Trophoblast cell (in vitro differentiated cells and primary cell): ENCODE data around the gene CACNA1D.

Experiments used
- DNase-seq, 2 donors: peaks; one replicate each; pipeline ENCODE4 v3.0.0-alpha.2; 2016
- H2AFZ ChIP-seq: 2 replicates; pipeline ENCODE4 v1.6.1; 2013; ENCODE audit warnings: low read length, moderate library complexity, mild to moderate bottlenecking; ENCODE audit not compliant: insufficient read depth, poor library complexity
- H2AK5ac ChIP-seq: 2 replicates; pipeline ENCODE4 v1.6.1; 2013; ENCODE audit warnings: mild to moderate bottlenecking, low read length
- H2BK120ac ChIP-seq: 2 replicates; pipeline ENCODE4 v1.6.1; 2013; ENCODE audit warnings: low read length, mild to moderate bottlenecking, moderate library complexity; ENCODE audit not compliant: insufficient read depth, poor library complexity
- H2BK12ac ChIP-seq: 2 replicates; pipeline ENCODE4 v1.6.1; 2013; ENCODE audit warnings: mild to moderate bottlenecking, low read length, moderate library complexity
- H2BK5ac ChIP-seq: 2 replicates; pipeline ENCODE4 v1.6.1; 2013; ENCODE audit warnings: low read length, low read depth, moderate library complexity, mild to moderate bottlenecking; ENCODE audit not compliant: poor library complexity
- H3K14ac ChIP-seq: 2 replicates; pipeline ENCODE4 v1.6.1; 2013; ENCODE audit warnings: mild to moderate bottlenecking, low read length
- H3K18ac ChIP-seq: 2 replicates; pipeline ENCODE4 v1.6.1; 2013; ENCODE audit warnings: mild to moderate bottlenecking, low read length
- H3K23ac ChIP-seq: 2 replicates; pipeline ENCODE4 v1.6.1; 2013; ENCODE audit warnings: low read length
- H3K27ac ChIP-seq: 2 replicates; pipeline ENCODE4 v1.5.1; 2013; ENCODE audit warnings: low read depth, mild to moderate bottlenecking, inconsistent platforms, low read length, moderate library complexity
- H3K27me3 ChIP-seq: 2 replicates; pipeline ENCODE4 v1.6.1; 2013; ENCODE audit warnings: inconsistent platforms, mild to moderate bottlenecking, low read length, moderate library complexity; ENCODE audit not compliant: insufficient read depth
- H3K36me3 ChIP-seq, 2 experiments: 1 replicate in 1 of 2; 2 replicates in 1 of 2; pipeline ENCODE4 v1.6.1; 2013; ENCODE audit warnings: low read length in 2 of 2, mild to moderate bottlenecking in 2 of 2, moderate library complexity in 1 of 2; ENCODE audit not compliant: insufficient read depth in 2 of 2, control insufficient read depth in 1 of 2
- H3K4ac ChIP-seq: 2 replicates; pipeline ENCODE4 v1.6.1; 2013; ENCODE audit warnings: low read depth, mild to moderate bottlenecking, low read length, moderate library complexity
- H3K4me1 ChIP-seq, 2 experiments: 1 replicate in 1 of 2; 2 replicates in 1 of 2; pipeline ENCODE4 v1.6.1; 2013; ENCODE audit warnings: low read length in 2 of 2, mild to moderate bottlenecking in 2 of 2, moderate library complexity in 1 of 2; ENCODE audit not compliant: insufficient read depth in 2 of 2, control insufficient read depth in 1 of 2
- H3K4me2 ChIP-seq: 2 replicates; pipeline ENCODE4 v1.6.1; 2013; ENCODE audit warnings: inconsistent platforms, mild to moderate bottlenecking, low read length, moderate library complexity
- H3K4me3 ChIP-seq: 2 replicates; pipeline ENCODE4 v1.5.1; 2013; ENCODE audit warnings: mild to moderate bottlenecking, low read depth, low read length, inconsistent platforms
- H3K79me1 ChIP-seq: one replicate; pipeline ENCODE4 v1.6.1; 2013; ENCODE audit warnings: low read length
- H3K79me2 ChIP-seq: 2 replicates; pipeline ENCODE4 v1.6.1; 2013; ENCODE audit warnings: low read length, mild to moderate bottlenecking; ENCODE audit not compliant: control insufficient read depth, insufficient read depth, poor library complexity
- H3K9ac ChIP-seq: 2 replicates; pipeline ENCODE4 v1.6.1; 2013; ENCODE audit warnings: mild to moderate bottlenecking, low read length
- H3K9me3 ChIP-seq: 2 replicates; pipeline ENCODE4 v1.6.1; 2013; ENCODE audit warnings: low read depth, mild to moderate bottlenecking, control low read depth, inconsistent platforms, low read length; ENCODE audit not compliant: insufficient read depth
- H4K12ac ChIP-seq: 2 replicates; pipeline ENCODE4 v1.6.1; 2013; ENCODE audit warnings: low read depth, mild to moderate bottlenecking, low read length, moderate library complexity
- H4K8ac ChIP-seq: 2 replicates; pipeline ENCODE4 v1.6.1; 2013; ENCODE audit warnings: low read depth, mild to moderate bottlenecking, low read length, moderate library complexity
- H4K91ac ChIP-seq: one replicate; pipeline ENCODE4 v1.6.1; 2013; ENCODE audit warnings: low read depth, mild to moderate bottlenecking, low read length, moderate library complexity
- WGBS: extraction: QIAGEN DNeasy Blood & Tissue Kit; methylation state at CpG from one replicate; pipeline ENCODE4 v1.1.7; 2013; ENCODE audit warnings: missing lambda C conversion rate; ENCODE audit not compliant: insufficient read length, insufficient coverage; ENCODE audit errors: extremely low coverage; 5-methylcytosine and 5-hydroxymethylcytosine counted together

CACNA1D gene

GRCh38 chr3:53712817-53713388, 218.5 kb downstream of the CACNA1D start:
- Histone ChIP-seq H3K18ac (no peak overlapping the region), H2BK120ac (no peak overlapping the region), H3K79me2 (no peaks in the 10 kb centered on the region), H2BK12ac (no peak overlapping the region), H2BK5ac (no peak overlapping the region), H4K12ac (no peak overlapping the region), H3K27me3 (no peaks in the 10 kb centered on the region), H2AK5ac (no peak overlapping the region), H3K9me3 (no peaks in the 10 kb centered on the region), H3K36me3 (no peaks in the 10 kb centered on the region), H3K4me3 (no peak overlapping the region), H3K4ac (no peak overlapping the region), H2AFZ (no peak overlapping the region), H3K9ac (no peak overlapping the region), H3K79me1 (no peaks in the 10 kb centered on the region), H3K4me2 (no peak overlapping the region), H3K4me1 (peaks cover 3% of the 10 kb centered on the region in 2 experiments), H4K8ac (no peak overlapping the region), H3K27ac (no peak overlapping the region), H4K91ac (no peak overlapping the region), H3K23ac (no peak overlapping the region), H3K14ac (no peak overlapping the region)
- no CpG with 5 or more reads among the region's 4 CpGs for WGBS
- DNase-seq = no peak

GRCh38 chr3:53713626-53714025, 219.2 kb downstream of the CACNA1D start:
- Histone ChIP-seq H2BK120ac (no peak overlapping the region), H3K36me3 (no peaks in the 10 kb centered on the region), H3K9me3 (no peaks in the 10 kb centered on the region), H3K4me3 (no peak overlapping the region), H2AFZ (no peak overlapping the region), H3K4me1 (no peaks in the 10 kb centered on the region), H2BK12ac (no peak overlapping the region), H3K9ac (no peak overlapping the region), H2BK5ac (no peak overlapping the region), H3K14ac (no peak overlapping the region), H4K91ac (no peak overlapping the region), H3K27me3 (no peaks in the 10 kb centered on the region), H3K4ac (no peak overlapping the region), H3K79me2 (no peaks in the 10 kb centered on the region), H3K27ac (no peak overlapping the region), H2AK5ac (no peak overlapping the region), H3K4me2 (no peak overlapping the region), H3K23ac (no peak overlapping the region), H4K8ac (no peak overlapping the region), H4K12ac (no peak overlapping the region), H3K18ac (no peak overlapping the region), H3K79me1 (no peaks in the 10 kb centered on the region)
- no peak for DNase-seq
- WGBS = no CpG with 5 or more reads among the region's 2 CpGs

GRCh38 chr3:53715815-53716483, 221.5 kb downstream of the CACNA1D start:
- Histone ChIP-seq H3K27me3 (no peaks in the 10 kb centered on the region), H3K79me1 (no peaks in the 10 kb centered on the region), H2BK12ac (no peak overlapping the region), H3K23ac (no peak overlapping the region), H3K79me2 (no peaks in the 10 kb centered on the region), H3K9me3 (no peaks in the 10 kb centered on the region), H2AFZ (no peak overlapping the region), H3K9ac (no peak overlapping the region), H4K8ac (no peak overlapping the region), H3K36me3 (no peaks in the 10 kb centered on the region), H3K14ac (no peak overlapping the region), H3K18ac (no peak overlapping the region), H3K4ac (no peak overlapping the region), H4K91ac (no peak overlapping the region), H3K27ac (no peak overlapping the region), H3K4me2 (no peak overlapping the region), H3K4me1 (no peaks in the 10 kb centered on the region), H4K12ac (no peak overlapping the region), H2AK5ac (no peak overlapping the region), H2BK5ac (no peak overlapping the region), H2BK120ac (no peak overlapping the region), H3K4me3 (no peak overlapping the region)
- DNase-seq = no peak
- no CpG with 5 or more reads among the region's 5 CpGs for WGBS

GRCh38 chr3:53716998-53717397, 222.6 kb downstream of the CACNA1D start:
- Histone ChIP-seq H3K4ac (no peak overlapping the region), H2AK5ac (no peak overlapping the region), H3K23ac (no peak overlapping the region), H3K36me3 (no peaks in the 10 kb centered on the region), H3K18ac (no peak overlapping the region), H4K8ac (no peak overlapping the region), H4K12ac (no peak overlapping the region), H3K79me1 (no peaks in the 10 kb centered on the region), H3K27ac (no peak overlapping the region), H2BK5ac (no peak overlapping the region), H3K79me2 (no peaks in the 10 kb centered on the region), H3K9me3 (no peaks in the 10 kb centered on the region), H2BK120ac (no peak overlapping the region), H4K91ac (no peak overlapping the region), H3K9ac (no peak overlapping the region), H3K4me2 (no peak overlapping the region), H3K27me3 (no peaks in the 10 kb centered on the region), H2BK12ac (no peak overlapping the region), H3K4me1 (no peaks in the 10 kb centered on the region), H3K14ac (no peak overlapping the region), H3K4me3 (no peak overlapping the region), H2AFZ (no peak overlapping the region)
- DNase-seq = no peak
- WGBS = no CpG with 5 or more reads among the region's 7 CpGs
